ENCODE data around the gene SKI. TPM values are rescaled to one million over a fixed set of nuclear protein-coding genes. Genes with fewer than 3 reads are reported as not detected.

The SKI gene
- total and polyA plus RNA-seq, 12 donors = 4.8 to 53.6 (median 34.7) TPM

- TF ChIP-seq POLR2A (IDR thresholded peaks at IDR 0.05) (no peak), CTCF (IDR thresholded peaks at IDR 0.05) (no peak)
- Histone ChIP-seq H3K36me3 (replicated peaks in 1 of 2) (no peaks in the 10 kb centered on the region), H3K9me3 (replicated peaks in 1 of 3) (no peaks in the 10 kb centered on the region), H3K4me1 (replicated peaks in 1 of 2) (no peaks in the 10 kb centered on the region), H3K27me3 (no peaks in the 10 kb centered on the region), H3K27ac (no peak overlapping the region), H3K4me3 (no peak overlapping the region)
- no peak for DNase-seq
- 90 to 100% (median 94%) methylated on average over 1 to 23 of the region's 23 CpGs for WGBS, 4 donors
- intact Hi-C loops (cut with DNase I) = no loop called here
Observed at GRCh38 chr1:2337081-2337480, 109.0 kb downstream of the SKI start.

- H3K27ac ChIP-seq = no peak overlapping the region
- no peaks in the 10 kb centered on the region for H3K27me3 ChIP-seq
- no peak for DNase-seq
- no peak for TF ChIP-seq CTCF (IDR thresholded peaks at IDR 0.05)
- no peak for TF ChIP-seq POLR2A (IDR thresholded peaks at IDR 0.05)
- H3K4me1 ChIP-seq (replicated peaks in 1 of 2) = no peaks in the 10 kb centered on the region
- no peaks in the 10 kb centered on the region for H3K36me3 ChIP-seq (replicated peaks in 1 of 2)
- no peak overlapping the region for H3K4me3 ChIP-seq
- intact Hi-C loops (cut with DNase I) = no loop called here
- 34 to 69% (median 60%) methylated on average over 3 to 10 of the region's 10 CpGs for WGBS, 4 donors
- H3K9me3 ChIP-seq (replicated peaks in 1 of 3) = no peaks in the 10 kb centered on the region
Observed at GRCh38 chr1:2337501-2337900, 109.4 kb downstream of the SKI start.

GRCh38 chr1:2339206-2340085 lies 111.3 kb downstream of the SKI start:
- intact Hi-C loops (cut with DNase I) = no loop called here
- Histone ChIP-seq H3K9me3 (replicated peaks in 1 of 3) (no peaks in the 10 kb centered on the region), H3K4me1 (replicated peaks in 1 of 2) (no peaks in the 10 kb centered on the region), H3K27me3 (no peaks in the 10 kb centered on the region), H3K4me3 (no peak overlapping the region), H3K36me3 (replicated peaks in 1 of 2) (no peaks in the 10 kb centered on the region), H3K27ac (no peak overlapping the region)
- TF ChIP-seq POLR2A (IDR thresholded peaks at IDR 0.05) = no peak
- TF ChIP-seq CTCF (IDR thresholded peaks at IDR 0.05) = no peak
- WGBS, 4 donors = 81 to 90% (median 84%) methylated on average over 20 to 45 of the region's 45 CpGs
- no peak for DNase-seq

- Histone ChIP-seq H3K27ac (no peak overlapping the region), H3K9me3 (replicated peaks in 1 of 3) (no peaks in the 10 kb centered on the region), H3K4me1 (replicated peaks in 1 of 2) (no peaks in the 10 kb centered on the region), H3K36me3 (replicated peaks in 1 of 2) (no peaks in the 10 kb centered on the region), H3K4me3 (no peak overlapping the region), H3K27me3 (no peaks in the 10 kb centered on the region)
- WGBS, 4 donors = 86 to 96% (median 90%) methylated on average over 4 to 24 of the region's 24 CpGs
- intact Hi-C loops (cut with DNase I) = no loop called here
- no peak for DNase-seq
- TF ChIP-seq POLR2A (IDR thresholded peaks at IDR 0.05) = no peak
- no peak for TF ChIP-seq CTCF (IDR thresholded peaks at IDR 0.05)
Observed at GRCh38 chr1:2340086-2340917, 112.2 kb downstream of the SKI start.
